GM12872 (cell line): Measurements from ENCODE around the gene TTLL12.

Source experiments
- CTCF ChIP-seq: IDR thresholded peaks from 3 replicates; pipeline ENCODE4 v1.5.1; 2011; ENCODE audit warnings: low read depth, mild to moderate bottlenecking, low read length, moderate library complexity; ENCODE audit not compliant: insufficient read depth

Gene TTLL12

GRCh38 chr22:43202756-43203410 is 15.9 kb upstream of the TTLL12 start:
- no peak for TF ChIP-seq CTCF

GRCh38 chr22:43202326-43202725 is 15.4 kb upstream of the TTLL12 start:
- no peak for TF ChIP-seq CTCF

- TF ChIP-seq CTCF: no peak
Measured at GRCh38 chr22:43201486-43202219, 14.7 kb upstream of the TTLL12 start.

- TF ChIP-seq CTCF: no peak
Measured at GRCh38 chr22:43200555-43200954, 13.6 kb upstream of the TTLL12 start.

- TF ChIP-seq CTCF: no peak
Measured at GRCh38 chr22:43200031-43200430, 13.1 kb upstream of the TTLL12 start.

- no peak for TF ChIP-seq CTCF
Measured at GRCh38 chr22:43199541-43199940, 12.6 kb upstream of the TTLL12 start.

GRCh38 chr22:43198936-43199335 is 12.0 kb upstream of the TTLL12 start:
- TF ChIP-seq CTCF: no peak
